Brain pericyte (primary cell): ENCODE data around the gene RPP38.

Experiments used
- DNase-seq: peaks from one replicate; pipeline ENCODE4 v3.0.0-alpha.2; 2012; ENCODE audit warnings: low read depth, low spot score

RPP38 gene

DNA sequence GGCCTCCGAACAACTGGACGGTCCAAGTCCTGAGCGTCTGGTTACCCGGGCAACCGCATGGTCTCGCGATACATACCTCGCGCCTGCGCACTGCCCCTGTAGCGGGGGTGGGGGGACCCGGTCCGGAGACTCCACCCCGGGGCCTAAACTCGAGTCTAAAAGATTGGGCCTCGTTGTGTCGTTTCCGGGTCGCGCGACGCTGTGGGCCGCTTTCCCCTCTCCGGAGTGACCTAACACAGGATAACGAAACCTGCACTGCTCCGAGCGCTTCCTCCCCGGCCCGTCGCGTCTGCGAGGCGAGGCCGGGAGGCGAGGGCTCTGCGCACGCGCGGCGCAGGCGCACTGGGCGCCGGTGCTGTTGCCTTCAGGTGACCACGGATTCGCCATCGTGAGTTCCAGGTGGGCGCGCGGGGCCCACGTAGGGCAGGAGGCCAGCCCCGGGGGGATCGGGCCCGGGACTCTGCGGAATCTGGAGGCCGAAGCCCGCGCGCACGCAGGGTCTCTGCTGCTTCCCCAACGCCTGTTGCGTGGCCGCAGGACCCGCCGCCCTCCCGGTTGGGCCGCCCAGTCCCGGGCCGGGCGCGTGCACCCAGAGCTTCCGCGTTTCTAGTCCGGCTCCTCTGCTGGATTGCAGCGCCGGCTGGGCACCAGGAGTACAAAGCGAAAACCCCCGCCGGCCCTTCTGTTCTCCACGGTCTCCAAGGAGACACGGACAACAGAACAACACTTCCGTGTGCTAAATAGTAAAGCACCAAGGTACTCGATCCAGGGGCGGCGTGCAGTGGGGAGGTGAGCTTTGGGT is at the start of gene RPP38:
Gene RPP38, plus strand, starts transcription at position 345 of the 802 bp plus-strand sequence. CDS start 5,960 bp downstream, outside the sequence.
- DNase-seq = peak; percentile 86

- DNase-seq = no peak
These were observed 47.6 kb upstream of the RPP38 start for GRCh38 chr10:15049533-15049932.

DNA sequence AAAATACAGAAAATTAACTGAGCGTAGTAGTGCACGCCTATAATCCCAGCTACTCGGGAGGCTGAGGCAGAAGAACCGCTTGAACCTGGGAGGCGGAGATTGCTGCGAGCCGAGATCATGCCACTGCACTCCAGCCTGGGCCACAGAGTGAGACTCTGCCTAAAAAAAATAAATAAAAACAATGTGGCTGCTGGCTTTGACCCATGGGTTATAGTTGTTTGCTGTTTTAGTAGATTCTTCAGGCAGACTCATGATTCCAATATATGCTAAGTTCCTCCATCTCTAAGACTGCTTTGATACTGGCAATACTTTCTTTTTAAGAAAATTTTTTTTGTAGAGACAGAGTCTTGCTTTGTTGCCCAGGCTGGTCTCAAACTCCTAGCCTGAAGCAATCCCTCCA is 45.0 kb upstream of the RPP38 start:
- no peak for DNase-seq

DNA sequence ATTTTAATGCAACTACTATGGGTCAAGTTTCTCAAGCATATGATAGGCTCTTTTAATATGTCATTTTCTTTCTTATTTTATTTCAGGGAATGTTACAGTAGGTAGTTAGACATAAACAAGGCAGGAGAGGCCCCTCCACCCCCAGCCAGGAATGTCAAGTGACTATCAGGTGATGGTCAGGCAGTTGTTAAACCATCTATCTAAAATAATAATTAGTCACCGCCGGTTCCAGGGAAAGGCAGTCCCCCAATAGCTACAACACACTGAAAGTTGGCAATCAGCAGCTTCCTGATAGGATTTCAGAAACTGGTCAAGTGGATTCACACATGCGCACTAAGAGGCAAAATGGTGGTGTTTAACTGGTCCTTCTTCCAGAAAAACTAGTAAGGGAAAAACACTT is 44.1 kb upstream of the RPP38 start:
- DNase-seq = no peak

GRCh38 chr10:15058689-15059088 is 38.5 kb upstream of the RPP38 start:
- DNase-seq = no peak

- no peak for DNase-seq
These were observed 37.2 kb upstream of the RPP38 start for GRCh38 chr10:15059914-15060313.

- DNase-seq = no peak
These were observed 36.5 kb upstream of the RPP38 start for GRCh38 chr10:15060638-15061037.

DNA sequence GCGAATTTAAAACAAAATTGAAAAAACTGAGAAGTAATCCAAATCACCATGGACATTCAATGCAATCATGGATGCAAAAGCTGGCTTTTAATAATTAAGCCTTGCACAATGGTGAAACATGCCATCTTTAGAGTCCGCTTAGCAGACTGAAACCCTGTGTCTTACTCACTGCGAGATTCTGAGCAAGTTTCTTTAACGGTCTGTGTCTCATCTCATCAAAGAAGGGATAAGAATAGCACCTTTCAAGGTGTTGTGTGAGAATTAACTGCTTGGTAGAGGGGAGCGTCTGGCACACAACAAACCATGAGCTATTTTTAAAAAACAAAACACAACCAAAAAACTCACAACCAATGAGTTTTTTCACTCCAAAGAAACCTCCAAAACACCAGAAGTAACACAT is 30.0 kb upstream of the RPP38 start:
- no peak for DNase-seq

DNA sequence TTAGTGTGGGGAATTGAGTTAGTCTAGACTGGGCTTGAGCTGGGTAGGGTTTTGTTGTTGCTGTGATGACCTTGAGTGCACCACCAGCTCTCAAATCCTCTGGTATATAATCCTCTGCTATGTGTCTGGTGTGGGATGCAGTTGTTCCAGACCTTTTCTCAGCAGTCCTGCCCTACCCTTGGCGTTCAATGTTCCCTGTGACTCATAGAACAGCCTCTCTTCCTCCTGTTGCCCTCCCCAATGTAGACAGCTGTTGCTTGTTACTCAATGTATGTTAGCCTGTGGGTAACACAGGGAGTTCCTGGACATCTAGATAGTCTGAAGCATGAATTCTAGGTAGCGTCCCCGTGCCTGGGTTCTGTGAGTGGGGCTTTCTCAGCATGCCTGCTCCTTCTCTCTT is 28.4 kb upstream of the RPP38 start:
- DNase-seq = no peak

GRCh38 chr10:15069230-15069629 is 27.9 kb upstream of the RPP38 start:
- DNase-seq = no peak

- no peak for DNase-seq
These were observed 24.8 kb upstream of the RPP38 start for GRCh38 chr10:15072358-15072757.

DNA sequence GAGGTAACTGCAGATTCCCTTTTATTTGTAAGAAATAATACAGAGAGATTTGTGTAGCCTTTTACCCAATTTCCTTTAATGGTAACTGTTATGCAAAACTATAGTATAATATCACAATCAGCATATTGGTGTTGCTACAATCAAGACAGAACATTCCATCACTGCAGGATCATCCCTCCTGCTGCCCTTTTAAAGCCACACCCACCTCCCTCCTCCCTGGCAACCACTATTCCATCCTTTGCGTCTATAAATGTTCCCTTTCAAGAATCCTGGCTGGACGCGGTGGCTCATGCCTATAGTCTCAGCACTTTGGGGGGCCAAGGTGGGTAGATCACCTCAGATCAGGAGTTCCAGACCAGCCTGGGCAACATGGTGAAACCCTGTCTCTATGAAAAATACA is 21.7 kb upstream of the RPP38 start:
- DNase-seq = no peak

- no peak for DNase-seq
These were observed 13.3 kb upstream of the RPP38 start for GRCh38 chr10:15083674-15084501.

GRCh38 chr10:15084502-15084922 is 12.6 kb upstream of the RPP38 start:
- peak; percentile 86 for DNase-seq

DNA sequence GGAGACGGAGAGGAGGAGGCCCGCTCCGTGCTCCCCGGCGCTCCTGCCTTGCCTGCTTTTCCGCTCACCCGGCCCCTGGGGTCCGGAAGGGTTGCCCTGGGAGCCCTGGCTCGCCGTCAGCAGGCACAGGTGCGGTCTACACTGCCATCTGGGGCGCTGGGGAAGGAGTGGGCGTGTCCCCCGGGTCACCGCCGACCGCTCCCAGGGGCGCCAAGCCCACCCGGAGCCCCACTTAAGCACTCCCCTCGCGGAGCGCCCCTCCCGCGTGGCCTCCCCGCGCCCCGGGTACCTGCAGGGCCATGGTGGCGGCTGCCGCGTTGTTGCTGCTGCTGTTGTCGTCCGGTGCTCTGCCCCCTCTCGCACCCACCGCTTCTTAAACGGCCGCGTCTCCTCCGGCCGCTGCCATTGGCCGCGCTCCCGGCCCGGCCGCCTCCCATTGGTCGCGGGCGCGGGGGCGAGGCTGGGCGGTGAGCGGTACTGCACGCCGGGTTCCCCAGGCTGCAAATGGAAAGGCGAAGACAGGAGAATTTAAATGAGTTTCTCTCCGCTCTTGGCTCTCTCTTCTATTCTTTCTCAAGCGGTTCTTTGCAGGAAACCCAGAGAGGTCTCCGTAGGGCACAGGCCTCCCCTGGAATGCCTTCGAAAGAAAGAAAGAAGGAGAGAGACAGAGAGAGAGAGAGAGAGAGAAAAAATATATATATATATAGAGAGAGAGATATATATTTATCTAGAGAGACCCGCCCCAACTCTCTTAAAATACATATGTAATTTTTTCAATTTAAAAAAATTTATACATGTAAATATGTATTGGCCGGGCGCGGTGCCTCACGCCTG is 8.5 kb upstream of the RPP38 start, which contains the start of gene ACBD7:
Gene ACBD7, minus strand, starts transcription at position 349 of the 834 bp plus-strand sequence. Its CDS starts 48 bp downstream, at position 301.
- DNase-seq = no peak

DNA sequence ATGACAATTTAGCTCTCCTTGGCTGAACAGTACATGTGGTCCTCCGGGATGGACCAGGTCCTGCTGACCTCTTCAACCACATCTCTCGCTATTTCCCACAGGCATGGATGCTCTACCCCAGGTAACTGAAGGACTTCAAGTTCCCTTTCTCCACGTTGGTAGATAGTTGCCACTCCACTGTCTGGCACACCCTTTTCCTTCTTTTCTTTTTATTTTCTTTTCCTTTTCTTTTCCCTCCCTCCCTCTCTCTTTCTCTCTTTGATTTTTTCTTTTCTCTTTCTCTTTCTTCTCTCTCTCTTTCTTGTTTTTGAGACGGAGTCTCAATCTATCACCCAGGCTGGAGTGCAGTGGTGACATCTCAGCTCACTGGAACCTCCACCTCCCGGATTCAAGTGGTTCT is 5.7 kb upstream of the RPP38 start:
- no peak for DNase-seq

GRCh38 chr10:15092855-15093408 is 4.2 kb upstream of the RPP38 start:
- no peak for DNase-seq

DNA sequence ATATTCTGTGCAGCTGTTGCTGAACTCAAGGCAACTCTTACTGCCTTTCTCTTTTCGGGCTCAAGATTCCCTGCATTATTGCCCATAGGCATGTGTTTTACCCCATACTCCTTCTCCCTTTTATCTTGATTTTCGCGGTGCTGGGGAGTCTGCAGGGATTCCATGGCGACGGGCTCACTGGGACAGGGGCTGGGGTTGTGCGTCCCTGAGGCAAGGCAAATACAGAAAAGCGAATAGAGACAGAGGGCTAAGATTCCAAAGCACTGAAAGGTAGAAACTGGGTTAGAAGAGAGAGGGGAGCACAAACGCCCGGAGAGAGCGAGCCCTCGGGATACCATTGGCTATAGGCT is 519 bp upstream of the RPP38 start:
- DNase-seq = no peak

GRCh38 chr10:15099886-15100285 is 2.7 kb downstream of the RPP38 start:
- DNase-seq = no peak

DNA sequence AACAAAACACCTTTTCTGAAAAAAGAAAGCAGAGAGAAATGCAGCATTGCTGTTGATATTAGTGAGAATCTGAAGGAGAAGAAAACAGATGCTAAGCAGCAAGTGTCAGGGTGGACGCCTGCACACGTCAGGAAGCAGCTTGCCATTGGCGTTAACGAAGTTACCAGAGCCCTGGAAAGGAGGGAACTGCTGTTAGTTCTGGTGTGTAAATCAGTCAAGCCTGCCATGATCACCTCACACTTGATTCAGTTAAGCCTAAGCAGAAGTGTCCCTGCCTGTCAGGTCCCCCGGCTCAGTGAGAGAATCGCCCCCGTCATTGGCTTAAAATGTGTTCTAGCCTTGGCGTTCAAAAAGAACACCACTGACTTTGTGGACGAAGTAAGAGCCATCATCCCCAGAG is 6.4 kb downstream of the RPP38 start:
- DNase-seq = no peak

DNA sequence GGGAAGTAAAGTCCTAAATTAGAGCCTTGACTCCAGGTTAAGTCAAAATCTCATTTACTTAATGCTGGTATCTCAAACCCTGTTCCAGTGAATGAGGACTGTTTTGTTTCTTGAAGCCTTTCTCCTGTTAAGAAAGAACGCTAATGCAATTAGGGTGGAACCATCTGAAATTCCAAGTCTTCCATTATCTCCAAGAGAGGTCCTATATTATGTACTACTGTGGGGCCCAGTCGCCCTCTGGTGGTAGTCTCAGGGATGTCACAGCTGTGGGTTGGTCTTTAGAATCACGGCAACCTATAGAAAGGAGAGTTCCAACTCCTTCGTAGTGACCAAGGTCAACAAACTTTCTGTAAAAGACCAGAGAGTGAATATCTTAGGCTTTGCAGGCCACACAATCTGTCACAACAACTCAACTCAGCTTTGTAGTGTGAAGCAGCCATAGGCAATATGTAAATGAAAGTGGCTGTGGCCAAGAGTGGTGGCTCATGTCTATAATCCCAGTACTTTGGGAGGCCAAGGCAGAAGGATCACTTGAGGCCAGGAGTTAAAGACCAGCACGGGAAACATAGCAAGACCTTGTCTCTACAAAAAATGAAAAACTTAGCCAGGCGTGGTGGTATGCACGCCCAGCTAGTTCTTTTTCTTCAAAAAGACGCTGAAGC is 9.3 kb downstream of the RPP38 start:
- no peak for DNase-seq
